ENCODE measurements around the gene SELENON.

Gene SELENON

DNA sequence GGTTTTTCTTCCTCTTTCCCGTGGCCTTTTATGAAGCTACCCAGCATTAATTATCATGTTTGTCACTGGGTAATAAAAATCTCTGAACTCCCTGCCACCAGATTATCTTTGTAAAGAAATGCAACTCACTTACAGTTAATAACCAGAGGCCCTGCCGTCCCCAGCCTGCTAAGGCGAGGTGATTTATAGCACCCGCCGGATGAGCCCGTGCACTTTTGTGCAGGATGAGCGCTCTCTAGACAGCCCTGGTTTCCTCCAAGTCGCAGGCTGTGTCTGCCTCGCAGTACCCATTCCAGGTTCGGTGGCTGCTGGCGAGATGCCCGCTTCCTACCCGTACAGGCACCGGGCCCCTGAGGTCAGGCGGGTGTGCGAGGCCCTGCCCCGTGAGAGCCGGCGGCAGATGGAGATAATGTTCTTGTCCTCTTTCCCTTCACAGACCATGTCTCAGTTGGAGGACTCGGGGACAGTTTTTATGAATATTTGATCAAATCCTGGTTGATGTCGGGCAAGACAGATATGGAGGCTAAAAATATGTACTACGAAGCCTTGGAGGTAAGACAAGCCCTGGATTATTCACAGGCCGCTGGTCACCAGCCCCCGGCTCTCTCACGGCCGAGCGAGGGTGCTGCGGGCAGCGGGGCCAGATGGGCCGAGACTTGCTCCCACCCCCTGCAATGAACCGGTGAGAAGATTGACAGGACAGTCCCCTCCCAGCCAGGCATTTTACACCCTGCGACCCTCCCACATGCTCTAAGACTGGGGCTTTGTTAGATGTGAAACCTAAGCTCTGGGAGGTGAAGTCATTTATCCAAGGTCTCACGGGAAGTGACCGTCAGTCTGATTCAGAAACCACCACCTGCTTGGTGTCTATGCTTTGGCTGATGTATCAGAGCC, 28.5 kb upstream of the SELENON start:
- no peak for TF ChIP-seq CTCF (IDR thresholded peaks at IDR 0.05; ENCODE audit: low read depth, low read length)
- H3K4me3 ChIP-seq (ENCODE audit: low read depth, low read length) = no peak overlapping the region

DNA sequence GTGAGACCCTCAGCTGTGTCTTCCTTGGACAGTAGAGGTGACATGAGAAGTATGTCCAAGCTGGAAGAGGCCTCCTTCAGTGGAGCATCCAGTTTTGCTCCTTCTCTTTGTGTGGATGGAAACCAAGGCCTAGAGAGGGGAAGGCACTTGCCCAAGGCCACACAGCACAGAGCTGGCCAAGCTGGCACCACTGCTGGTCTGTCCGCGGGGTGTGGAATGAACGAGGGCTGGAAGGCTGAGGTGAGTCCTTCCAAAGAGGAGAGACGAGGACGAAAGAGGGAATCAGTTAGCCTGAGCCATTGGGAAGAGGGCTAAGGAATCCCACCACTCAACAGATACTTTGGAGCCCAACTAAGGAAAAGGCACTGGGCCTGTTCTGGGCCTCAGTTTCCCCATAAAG, 27.8 kb upstream of the SELENON start:
- no peak for TF ChIP-seq CTCF (IDR thresholded peaks at IDR 0.05; ENCODE audit: low read depth, low read length)
- no peak overlapping the region for H3K4me3 ChIP-seq (ENCODE audit: low read depth, low read length)

DNA sequence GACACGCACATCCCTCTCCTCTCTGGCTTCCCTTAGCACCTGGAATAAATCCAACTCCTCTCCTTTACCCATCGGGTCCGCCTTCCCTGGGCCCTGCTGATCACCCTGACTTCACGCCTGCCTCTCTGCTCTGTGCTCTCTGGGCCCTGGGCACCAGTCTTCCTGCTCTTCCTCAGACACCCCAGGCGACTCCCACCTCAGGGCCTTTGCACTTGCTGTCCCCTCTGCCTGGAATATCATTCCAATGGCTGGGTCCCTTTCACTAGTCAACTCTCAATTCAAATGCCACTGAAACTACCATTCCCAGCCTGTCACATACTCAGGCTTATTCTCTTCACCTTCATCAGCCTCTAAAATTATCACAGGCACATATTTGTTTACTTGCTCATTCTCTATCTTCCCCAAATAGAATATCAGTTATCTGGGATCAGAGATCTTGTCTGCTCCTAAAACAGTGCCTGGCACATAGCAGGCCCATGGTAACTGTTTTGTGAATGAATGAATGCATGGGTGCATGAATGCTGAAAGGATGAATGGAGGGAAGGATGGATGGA, 27.2 kb upstream of the SELENON start:
- no peak for TF ChIP-seq CTCF (IDR thresholded peaks at IDR 0.05; ENCODE audit: low read depth, low read length)
- H3K4me3 ChIP-seq (ENCODE audit: low read depth, low read length) = no peak overlapping the region

GRCh38 chr1:25773441-25774125, 26.4 kb upstream of the SELENON start:
- TF ChIP-seq CTCF (IDR thresholded peaks at IDR 0.05; ENCODE audit: low read depth, low read length) = no peak
- no peak overlapping the region for H3K4me3 ChIP-seq (ENCODE audit: low read depth, low read length)

DNA sequence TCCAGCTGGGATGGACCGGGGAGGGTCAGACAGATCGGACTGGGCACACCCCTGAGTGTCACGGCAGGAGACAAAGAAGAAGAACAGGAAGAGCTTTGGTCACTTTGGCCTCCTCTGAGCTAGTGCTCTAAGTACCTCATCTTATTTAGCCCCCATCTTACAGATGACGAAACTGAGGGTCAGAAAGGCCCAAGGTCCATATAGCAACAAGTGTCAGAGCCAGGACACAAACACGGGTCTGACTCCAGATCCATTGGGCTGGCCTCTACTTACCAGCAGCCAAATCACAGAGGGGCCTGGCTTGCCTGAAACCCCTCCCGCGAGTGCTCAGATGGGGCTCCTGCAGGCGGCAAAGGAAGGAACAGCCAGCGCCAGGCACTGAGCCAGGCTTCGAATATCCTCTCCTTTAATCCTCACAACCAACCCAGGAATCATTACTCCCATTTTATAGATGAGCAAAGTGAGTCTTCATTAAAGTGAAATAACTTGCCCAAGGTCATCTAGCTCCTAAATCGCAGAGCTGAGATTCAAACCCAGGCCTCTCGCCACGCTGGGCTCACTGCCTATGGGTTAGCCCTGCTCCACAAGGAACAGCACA, 25.7 kb upstream of the SELENON start:
- no peak overlapping the region for H3K4me3 ChIP-seq (ENCODE audit: low read depth, low read length)
- no peak for TF ChIP-seq CTCF (IDR thresholded peaks at IDR 0.05; ENCODE audit: low read depth, low read length)

DNA sequence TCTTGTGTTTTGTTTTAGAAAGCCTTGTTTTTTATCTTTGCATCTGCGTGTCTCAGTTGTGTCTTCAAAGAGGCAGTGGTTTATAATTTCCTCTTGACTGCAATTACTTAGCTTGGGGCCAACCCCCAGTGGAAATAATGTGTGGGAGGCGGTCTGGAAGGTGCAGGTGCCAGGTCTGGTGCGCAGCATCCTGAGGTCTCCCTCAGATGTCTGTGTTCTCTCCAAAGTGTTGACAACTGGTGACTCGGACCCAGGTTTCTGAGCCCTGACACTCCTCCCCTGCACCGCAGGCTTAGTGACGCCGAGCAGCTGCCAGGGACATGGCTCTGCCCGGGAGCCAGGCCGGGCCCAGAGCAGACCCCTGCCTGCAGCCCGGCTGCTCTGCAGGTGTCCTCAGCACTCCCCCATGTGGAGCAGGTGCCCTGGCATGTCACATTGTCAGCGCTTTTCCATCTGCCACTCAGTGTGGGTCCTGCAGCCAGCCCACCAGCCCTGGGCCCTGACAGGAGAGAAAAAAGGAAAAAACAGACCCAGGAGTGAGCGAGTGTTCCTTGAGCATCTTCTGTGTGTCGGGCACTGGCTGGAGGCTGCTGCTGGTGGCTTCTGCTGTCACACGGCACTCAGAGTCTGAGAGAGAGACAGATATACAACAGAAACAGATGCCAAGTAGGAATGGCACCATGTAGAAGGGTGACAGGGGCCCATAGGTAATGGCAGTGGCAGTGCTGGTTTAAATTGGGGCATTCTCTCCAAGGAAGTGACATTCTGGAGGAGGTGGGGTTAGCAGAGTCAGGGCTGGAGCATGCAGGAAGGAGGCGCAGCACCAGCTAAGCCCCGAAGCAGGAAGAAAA, 24.8 kb upstream of the SELENON start:
- no peak for TF ChIP-seq CTCF (IDR thresholded peaks at IDR 0.05; ENCODE audit: low read depth, low read length)
- no peak overlapping the region for H3K4me3 ChIP-seq (ENCODE audit: low read depth, low read length)
